Gastroesophageal sphincter (tissue), 3 donors: Measurements from ENCODE around the gene MRPS14.

Experiments used
- EP300 ChIP-seq: sonication (generic); formaldehyde crosslinking; IDR thresholded peaks from one replicate; pipeline ENCODE4 v1.6.1; 2017; ENCODE audit warnings: antibody characterized with exemption, mild to moderate bottlenecking
- TF ChIP-seq, protein P1 (sequence below), 4 experiments: fragments of 200-600 bp in 2 of 4; fragments of 450-650 bp in 2 of 4; sonication (generic) in 1 of 4; IDR thresholded peaks; one replicate each; pipeline ENCODE4 v1.5.1; 2017 to 2019; ENCODE audit warnings: antibody characterized with exemption in 4 of 4, mild to moderate bottlenecking in 2 of 4, moderate library complexity in 2 of 4

DNA sequence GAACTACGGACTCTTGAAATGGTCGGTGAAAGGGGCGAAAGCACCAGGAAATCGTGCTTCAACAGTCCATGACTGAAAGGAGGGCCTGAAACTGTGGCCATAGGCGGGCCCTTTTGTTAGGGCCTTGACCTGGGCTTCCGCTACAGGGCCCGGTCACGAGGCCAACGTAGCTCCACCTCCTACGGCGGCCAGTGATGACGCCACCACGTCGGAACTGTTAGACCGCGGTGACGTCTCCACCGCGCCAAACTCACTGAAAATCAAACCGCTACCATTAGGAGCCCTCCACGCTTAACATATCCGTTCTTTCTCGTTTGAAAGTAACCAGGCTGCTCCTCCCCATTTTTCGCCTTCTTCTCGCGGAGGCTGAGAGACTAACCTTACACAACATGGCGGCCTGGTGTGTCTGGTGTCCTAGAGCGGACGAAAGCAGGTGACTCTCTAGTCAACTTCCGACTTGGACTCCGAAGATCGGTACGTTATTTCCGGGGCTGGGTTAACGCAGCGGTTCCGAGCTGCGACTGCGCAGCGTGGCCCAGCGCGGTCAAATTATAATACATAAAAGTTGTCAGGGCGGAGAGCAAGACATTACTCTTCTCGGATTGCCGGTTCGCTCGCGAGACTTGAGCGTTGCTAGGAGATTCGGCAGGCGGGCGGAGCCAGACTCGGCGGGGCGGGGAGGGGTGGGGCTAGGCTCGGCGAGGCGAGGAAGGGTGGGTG lies 23.8 kb downstream of the MRPS14 start:
- TF ChIP-seq, protein P1, sequence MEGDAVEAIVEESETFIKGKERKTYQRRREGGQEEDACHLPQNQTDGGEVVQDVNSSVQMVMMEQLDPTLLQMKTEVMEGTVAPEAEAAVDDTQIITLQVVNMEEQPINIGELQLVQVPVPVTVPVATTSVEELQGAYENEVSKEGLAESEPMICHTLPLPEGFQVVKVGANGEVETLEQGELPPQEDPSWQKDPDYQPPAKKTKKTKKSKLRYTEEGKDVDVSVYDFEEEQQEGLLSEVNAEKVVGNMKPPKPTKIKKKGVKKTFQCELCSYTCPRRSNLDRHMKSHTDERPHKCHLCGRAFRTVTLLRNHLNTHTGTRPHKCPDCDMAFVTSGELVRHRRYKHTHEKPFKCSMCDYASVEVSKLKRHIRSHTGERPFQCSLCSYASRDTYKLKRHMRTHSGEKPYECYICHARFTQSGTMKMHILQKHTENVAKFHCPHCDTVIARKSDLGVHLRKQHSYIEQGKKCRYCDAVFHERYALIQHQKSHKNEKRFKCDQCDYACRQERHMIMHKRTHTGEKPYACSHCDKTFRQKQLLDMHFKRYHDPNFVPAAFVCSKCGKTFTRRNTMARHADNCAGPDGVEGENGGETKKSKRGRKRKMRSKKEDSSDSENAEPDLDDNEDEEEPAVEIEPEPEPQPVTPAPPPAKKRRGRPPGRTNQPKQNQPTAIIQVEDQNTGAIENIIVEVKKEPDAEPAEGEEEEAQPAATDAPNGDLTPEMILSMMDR (IDR thresholded peaks at IDR 0.05): no peak
- TF ChIP-seq EP300: no peak
